Rectal smooth muscle tissue (tissue), 1 donor: ENCODE results near the gene PPBP.
"Not testable (repeated sequence)": the region's sequence is repeated elsewhere in the genome, so short reads cannot be mapped to it uniquely, and the experiment has no call there.

Experiments
- H3K27ac ChIP-seq: one replicate; pipeline ENCODE4 v1.7.0; 2013; ENCODE audit warnings: low read depth, low read length, inconsistent platforms
- H3K27me3 ChIP-seq: one replicate; pipeline ENCODE4 v1.7.0; 2013; ENCODE audit warnings: low read length; ENCODE audit not compliant: control insufficient read depth, insufficient read depth
- H3K36me3 ChIP-seq: one replicate; pipeline ENCODE4 v1.7.0; 2013; ENCODE audit warnings: low read length; ENCODE audit not compliant: control insufficient read depth, insufficient read depth
- H3K4me1 ChIP-seq: one replicate; pipeline ENCODE4 v1.7.0; 2013; ENCODE audit warnings: low read length; ENCODE audit not compliant: control insufficient read depth, insufficient read depth
- H3K4me3 ChIP-seq: one replicate; pipeline ENCODE4 v1.7.0; 2013; ENCODE audit warnings: low read length
- H3K9ac ChIP-seq: one replicate; pipeline ENCODE4 v1.7.0; 2013; ENCODE audit warnings: low read length

PPBP gene

DNA sequence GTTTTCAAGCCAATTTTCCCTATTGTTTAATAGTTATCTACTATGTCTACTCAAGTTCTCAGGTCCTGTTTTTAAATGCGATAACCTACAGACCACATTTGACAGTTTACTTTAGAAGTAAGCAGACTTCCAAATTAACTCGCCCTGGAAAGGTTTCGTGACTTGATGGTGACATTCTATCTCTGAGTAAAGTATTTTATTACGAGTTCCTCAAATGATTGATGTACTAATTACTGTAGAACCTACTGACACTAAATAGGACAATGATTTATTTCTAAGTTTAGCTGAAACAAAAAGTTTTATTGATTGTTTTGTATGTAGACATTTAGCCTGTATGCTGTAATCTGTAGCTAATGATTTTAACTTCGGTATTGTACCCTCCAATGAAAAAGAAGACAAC, 1.9 kb upstream of the PPBP start:
- no peak overlapping the region for H3K4me3 ChIP-seq
- H3K36me3 ChIP-seq, result no peaks in the 10 kb centered on the region
- no peaks in the 10 kb centered on the region for H3K27me3 ChIP-seq
- no peaks in the 10 kb centered on the region for H3K4me1 ChIP-seq
- H3K9ac ChIP-seq, result no peak overlapping the region
- no peak overlapping the region for H3K27ac ChIP-seq

DNA sequence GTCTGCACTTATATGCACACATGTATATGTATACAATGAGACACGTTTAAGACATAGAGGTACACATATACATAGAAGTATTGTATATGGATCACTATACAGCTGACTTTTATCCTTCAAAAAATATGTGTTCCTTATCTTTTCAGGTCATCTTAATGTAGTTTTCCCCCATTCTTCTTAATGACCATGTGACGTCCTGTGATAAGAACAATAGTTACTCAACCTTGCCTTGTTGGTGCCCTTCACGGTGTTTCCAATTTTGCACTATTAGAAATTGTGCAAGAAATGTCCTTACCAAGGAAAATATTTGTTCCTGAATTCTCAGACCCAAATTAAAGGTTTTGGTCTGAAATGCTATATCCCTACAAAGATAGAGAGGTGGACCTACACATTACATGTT, 1.0 kb upstream of the PPBP start:
- H3K27me3 ChIP-seq, result no peaks in the 10 kb centered on the region

DNA sequence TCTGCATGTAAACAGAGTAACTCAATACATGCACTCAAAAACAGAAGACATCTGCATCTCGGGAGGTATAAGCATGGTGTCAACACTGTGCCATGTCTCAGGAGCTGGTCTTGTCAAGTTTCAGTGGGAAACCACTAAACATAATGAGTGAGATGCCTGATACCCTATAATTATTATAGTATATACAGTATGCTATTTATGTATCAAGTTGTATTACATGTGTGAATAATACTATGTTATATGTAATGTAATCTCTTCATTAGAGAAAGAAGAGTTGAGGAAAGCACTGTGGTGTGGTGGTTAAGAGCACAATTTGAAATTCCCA, 2.5 kb downstream of the PPBP start:
- H3K36me3 ChIP-seq, result no peaks in the 10 kb centered on the region
- no peak overlapping the region for H3K9ac ChIP-seq

More for the DNA sequence above, 1.0 kb upstream of the PPBP start:
- Histone ChIP-seq H3K9ac (no peak overlapping the region), H3K27ac (no peak overlapping the region), H3K36me3 (no peaks in the 10 kb centered on the region), H3K4me1 (no peaks in the 10 kb centered on the region), H3K4me3 (no peak overlapping the region)

DNA sequence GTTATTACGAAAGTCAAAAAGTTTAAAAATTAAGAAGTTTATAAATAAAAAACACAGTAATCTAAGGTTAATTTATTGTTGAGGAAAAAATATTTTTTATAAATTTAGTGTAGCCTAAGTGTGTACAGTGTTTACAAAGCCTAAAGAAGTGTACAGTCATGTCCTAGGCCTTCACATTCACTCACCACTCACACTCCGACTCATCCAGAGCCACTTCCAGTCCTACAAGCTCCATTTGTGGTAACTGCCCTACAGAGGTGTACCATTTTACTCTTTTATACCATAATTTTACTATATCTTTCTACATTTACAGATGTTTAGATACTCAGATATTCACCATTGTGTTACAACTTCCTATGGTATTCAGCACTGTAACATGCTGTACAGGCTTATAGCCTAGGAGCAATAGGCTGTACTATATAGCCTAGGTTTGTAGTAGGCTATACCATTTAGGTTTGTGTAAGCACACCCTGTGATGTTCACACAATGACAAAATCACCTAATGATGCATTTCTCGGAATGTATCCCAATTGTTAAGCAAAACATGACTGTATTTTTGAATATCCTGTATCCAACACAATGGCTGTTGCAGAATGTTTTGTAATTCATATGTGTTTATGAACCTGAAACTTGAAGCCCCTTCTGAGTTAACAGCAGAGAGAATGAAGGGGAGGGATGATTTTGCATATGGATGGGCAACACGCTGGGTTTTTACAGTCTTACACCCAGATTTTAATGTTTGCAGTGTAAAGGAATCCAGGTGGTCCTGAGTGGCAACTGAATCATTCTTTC, 3.1 kb downstream of the PPBP start:
- no peak overlapping the region for H3K27ac ChIP-seq
- H3K9ac ChIP-seq, result no peak overlapping the region
- no peaks in the 10 kb centered on the region for H3K27me3 ChIP-seq
- H3K36me3 ChIP-seq, result no peaks in the 10 kb centered on the region
- no peak overlapping the region for H3K4me3 ChIP-seq
- H3K4me1 ChIP-seq, result no peaks in the 10 kb centered on the region

More for the DNA sequence above, 2.5 kb downstream of the PPBP start:
- Histone ChIP-seq H3K27me3 (no peaks in the 10 kb centered on the region), H3K4me1 (no peaks in the 10 kb centered on the region), H3K4me3 (no peak overlapping the region), H3K27ac (no peak overlapping the region)

DNA sequence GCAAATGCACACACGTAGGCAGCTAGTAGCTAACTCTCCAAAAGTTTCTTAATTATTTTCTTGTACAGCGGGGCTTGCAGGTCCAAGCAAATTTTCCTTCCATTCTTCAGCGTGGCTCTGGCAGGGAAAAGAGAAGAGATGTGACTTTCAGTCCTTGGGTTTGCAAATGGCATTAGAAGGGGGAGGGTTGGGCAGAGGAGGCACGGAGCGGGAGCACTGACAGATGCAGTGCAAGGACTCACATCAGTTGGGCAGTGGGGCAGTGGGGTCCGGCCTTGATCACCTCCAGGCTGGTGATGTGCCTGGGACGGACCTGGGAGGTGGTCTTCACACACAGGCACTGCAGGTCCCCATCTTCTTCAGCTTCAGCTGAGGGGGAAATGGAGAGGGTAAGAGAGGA, 6.8 kb downstream of the PPBP start:
- H3K27ac ChIP-seq, H3K36me3 ChIP-seq, H3K27me3 ChIP-seq, H3K4me1 ChIP-seq, H3K9ac ChIP-seq, H3K4me3 ChIP-seq: not testable (repeated sequence)

DNA sequence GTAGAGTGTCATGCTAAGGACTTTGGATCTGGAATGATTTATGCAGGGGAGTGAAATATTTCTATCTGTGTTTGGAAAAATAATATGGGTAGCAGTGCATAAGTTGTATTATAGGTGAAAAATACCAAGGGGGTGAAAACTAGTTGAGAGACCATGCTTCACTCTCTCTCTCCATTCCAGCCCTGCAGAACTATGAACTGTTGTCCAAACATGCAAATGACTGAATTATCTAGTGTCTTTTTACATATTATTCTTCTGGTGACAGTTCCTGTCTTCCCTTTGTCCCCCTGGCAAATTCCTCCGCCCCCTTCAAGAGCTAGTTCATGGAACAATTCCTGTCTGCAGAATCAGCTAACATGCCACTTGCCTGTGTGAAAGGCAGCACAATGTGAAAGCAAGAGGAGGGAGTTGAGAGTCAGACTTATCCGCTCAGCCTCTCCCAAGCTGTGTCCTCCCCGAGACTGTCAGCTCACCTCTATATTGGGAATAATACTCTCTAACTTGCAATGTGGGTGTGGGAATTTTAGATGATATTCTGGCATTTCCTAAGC, 8.5 kb downstream of the PPBP start:
- H3K4me3 ChIP-seq, result no peak overlapping the region
- H3K9ac ChIP-seq, result no peak overlapping the region
- H3K27ac ChIP-seq, result no peak overlapping the region
- H3K4me1 ChIP-seq, result no peaks in the 10 kb centered on the region
- no peaks in the 10 kb centered on the region for H3K27me3 ChIP-seq
- H3K36me3 ChIP-seq, result no peaks in the 10 kb centered on the region

DNA sequence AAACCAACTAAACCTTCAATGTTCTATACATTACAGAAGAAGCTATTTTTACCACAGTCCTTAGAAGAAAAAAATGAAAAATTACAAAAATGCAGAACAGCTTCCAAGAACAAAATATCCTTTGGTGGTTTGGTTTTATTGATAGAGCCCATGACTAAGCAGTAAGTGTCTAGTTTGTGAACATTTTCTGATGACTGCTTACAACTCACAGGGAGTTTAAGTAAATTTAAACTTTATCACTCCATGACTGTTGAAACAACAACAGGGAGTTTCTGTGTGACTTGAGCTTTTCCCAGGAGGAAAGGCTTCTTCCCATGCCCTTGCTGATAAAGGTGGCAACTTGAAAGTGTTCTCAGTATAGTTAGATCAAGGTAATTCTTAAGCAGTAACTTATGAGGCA, 9.1 kb downstream of the PPBP start:
- H3K9ac ChIP-seq, result no peak overlapping the region
- H3K27me3 ChIP-seq, result no peaks in the 10 kb centered on the region
- H3K36me3 ChIP-seq, result no peaks in the 10 kb centered on the region
- no peaks in the 10 kb centered on the region for H3K4me1 ChIP-seq
- no peak overlapping the region for H3K4me3 ChIP-seq
- H3K27ac ChIP-seq, result no peak overlapping the region

DNA sequence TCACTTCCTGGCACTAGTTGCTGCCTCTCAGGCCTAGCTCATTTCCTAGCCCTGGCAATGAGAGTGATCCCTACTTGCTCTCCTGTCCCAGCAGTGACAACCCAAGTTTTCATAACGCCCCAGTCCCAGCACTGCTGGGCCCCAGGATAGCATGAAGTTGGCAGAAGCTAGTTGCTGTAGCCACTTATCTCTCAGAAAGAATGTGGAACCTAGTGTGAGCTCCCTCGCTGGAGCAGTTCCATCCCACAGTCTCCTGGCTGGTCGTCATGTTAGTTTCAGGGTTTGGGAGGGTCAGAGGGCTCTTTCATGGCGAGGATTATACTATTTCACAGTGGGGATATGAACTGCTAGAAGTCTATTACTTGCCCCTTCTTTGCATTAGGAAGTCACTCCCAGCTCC, 11.3 kb downstream of the PPBP start:
- Histone ChIP-seq H3K27ac (no peak overlapping the region), H3K4me3 (no peak overlapping the region), H3K27me3 (no peaks in the 10 kb centered on the region), H3K36me3 (no peaks in the 10 kb centered on the region), H3K9ac (no peak overlapping the region), H3K4me1 (no peaks in the 10 kb centered on the region)

DNA sequence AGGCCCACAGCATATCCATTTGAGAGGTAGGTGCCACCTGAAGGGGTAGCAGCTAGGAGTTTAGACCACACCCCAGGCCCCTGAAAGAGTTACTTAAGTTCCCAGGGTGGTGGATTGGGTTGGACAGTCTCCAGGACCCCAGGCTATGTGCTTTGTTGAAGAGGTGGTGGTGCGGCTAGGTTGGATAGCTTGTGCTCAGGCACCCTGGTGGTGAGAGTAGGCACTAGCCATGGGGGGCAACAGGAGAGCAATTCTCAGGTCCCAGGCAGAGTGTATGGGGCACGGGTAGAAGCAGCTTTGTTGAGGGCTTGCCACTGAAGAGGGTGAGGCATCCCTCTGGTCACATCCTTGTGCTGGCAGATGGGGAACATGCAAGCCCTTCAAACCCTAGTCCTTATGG, 11.8 kb downstream of the PPBP start:
- no peak overlapping the region for H3K27ac ChIP-seq

DNA sequence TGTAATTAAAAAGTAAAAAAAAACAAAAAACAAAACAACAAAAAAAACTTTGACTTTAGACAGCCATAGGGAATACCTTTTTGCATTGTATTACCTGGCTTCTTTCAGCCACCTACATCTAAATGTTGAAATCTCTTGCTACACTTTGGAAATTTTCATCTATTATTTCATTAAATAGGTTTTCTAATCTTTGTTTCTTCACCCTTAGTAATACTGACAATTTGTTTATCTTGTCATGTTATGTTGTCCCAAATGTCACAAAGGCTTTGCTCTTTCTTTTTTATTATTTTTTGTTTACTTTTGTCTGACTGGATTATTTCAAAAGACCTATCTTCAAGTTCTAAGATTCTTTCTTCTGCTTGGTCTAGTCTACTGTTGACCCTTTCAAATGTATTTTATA, 13.6 kb downstream of the PPBP start:
- H3K27ac ChIP-seq, result no peak overlapping the region
- H3K27me3 ChIP-seq, result no peaks in the 10 kb centered on the region
- no peaks in the 10 kb centered on the region for H3K36me3 ChIP-seq
- H3K4me3 ChIP-seq, result no peak overlapping the region
- H3K4me1 ChIP-seq, result no peaks in the 10 kb centered on the region
- H3K9ac ChIP-seq, result no peak overlapping the region

More for the DNA sequence above, 11.8 kb downstream of the PPBP start:
- no peaks in the 10 kb centered on the region for H3K27me3 ChIP-seq
- H3K36me3 ChIP-seq, result no peaks in the 10 kb centered on the region
- H3K4me1 ChIP-seq, result no peaks in the 10 kb centered on the region
- H3K9ac ChIP-seq, result no peak overlapping the region
- no peak overlapping the region for H3K4me3 ChIP-seq

DNA sequence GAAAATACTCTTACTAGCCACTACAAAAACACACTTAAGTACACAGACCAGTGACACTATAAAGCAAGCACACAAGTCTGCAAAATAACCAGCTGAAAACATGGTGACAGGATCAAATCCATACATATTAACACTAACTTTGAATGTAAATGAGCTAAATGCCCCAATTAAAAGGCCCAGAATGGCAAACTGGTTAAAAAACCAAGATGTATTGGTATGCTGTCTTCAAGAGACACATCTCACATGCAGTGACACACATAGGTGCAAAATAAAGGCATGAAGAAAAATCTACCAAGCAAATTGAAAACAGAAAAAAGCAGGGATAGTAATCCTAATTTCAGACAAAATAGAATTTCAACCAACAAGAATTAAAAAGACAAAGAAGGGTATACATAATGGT, 17.0 kb downstream of the PPBP start:
- H3K9ac ChIP-seq, result no peak overlapping the region
- H3K4me3 ChIP-seq, result no peak overlapping the region
- no peaks in the 10 kb centered on the region for H3K36me3 ChIP-seq
- no peaks in the 10 kb centered on the region for H3K27me3 ChIP-seq
- H3K27ac ChIP-seq, result no peak overlapping the region
- no peaks in the 10 kb centered on the region for H3K4me1 ChIP-seq

DNA sequence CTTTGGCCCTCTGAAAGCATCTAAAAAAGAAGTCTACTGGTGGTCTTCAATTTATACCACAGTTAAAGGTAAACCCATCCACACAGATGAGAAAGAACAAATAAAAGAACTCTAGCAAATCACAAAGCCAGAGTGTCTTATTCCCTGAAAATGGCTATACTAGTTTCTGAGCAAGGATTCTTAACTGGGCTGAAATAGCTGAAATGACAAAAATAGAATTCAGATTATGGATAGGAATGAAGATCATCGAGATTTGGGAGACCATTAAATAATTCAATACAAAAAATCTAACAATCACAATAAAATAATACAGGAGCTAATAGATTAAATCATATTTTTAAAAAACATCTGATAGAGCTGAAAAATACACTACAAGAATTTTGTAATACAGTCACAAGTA, 18.0 kb downstream of the PPBP start:
- Histone ChIP-seq H3K9ac (no peak overlapping the region), H3K27me3 (no peaks in the 10 kb centered on the region), H3K36me3 (no peaks in the 10 kb centered on the region), H3K27ac (no peak overlapping the region), H3K4me3 (no peak overlapping the region), H3K4me1 (no peaks in the 10 kb centered on the region)

DNA sequence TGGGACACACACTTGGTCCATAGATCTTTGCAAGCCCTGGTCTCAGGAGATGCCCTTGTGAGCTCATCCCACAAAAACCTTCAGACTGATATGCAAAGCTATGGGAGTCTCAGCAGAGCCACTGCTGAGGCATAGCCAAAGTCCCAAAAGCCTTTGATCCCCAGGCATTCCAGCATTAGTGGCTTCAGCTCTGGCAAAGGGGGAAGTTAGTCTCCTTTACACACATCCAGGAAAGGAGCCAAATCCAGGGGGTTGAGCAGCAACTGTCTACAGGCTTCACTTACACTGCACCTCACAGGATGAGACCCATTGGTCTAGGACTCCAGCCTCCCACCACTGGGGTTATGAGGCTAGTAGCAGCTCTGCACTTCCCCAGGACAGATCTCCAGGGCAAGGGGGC, 20.1 kb downstream of the PPBP start:
- H3K27me3 ChIP-seq, result no peaks in the 10 kb centered on the region
- H3K9ac ChIP-seq, result no peak overlapping the region
- no peaks in the 10 kb centered on the region for H3K4me1 ChIP-seq
- H3K4me3 ChIP-seq, result no peak overlapping the region
- H3K27ac ChIP-seq, result no peak overlapping the region
- H3K36me3 ChIP-seq, result no peaks in the 10 kb centered on the region
